Uterus (tissue), 2 donors: Measurements from ENCODE around the gene GOLT1A.

ENCODE experiments used
- CTCF ChIP-seq, 4 experiments: fragments of 200-600 bp in 2 of 4; fragments of 450-650 bp in 2 of 4; sonication (generic) in 2 of 4; IDR thresholded peaks; one replicate each; pipeline ENCODE4 v1.5.1; 2016 to 2019; ENCODE audit warnings: antibody characterized with exemption in 4 of 4, mild to moderate bottlenecking in 2 of 4, moderate library complexity in 1 of 4
- POLR2A ChIP-seq, 2 donors: fragments of 450-650 bp; IDR thresholded peaks; one replicate each; pipeline ENCODE4 v1.6.1; 2016; ENCODE audit warnings: antibody characterized with exemption in 2 of 2, mild to moderate bottlenecking in 1 of 2, moderate library complexity in 1 of 2

- TF ChIP-seq POLR2A (IDR thresholded peaks at IDR 0.05): no peak
- no peak for TF ChIP-seq CTCF (IDR thresholded peaks at IDR 0.05)
Measured at GRCh38 chr1:204261746-204262505, 48.1 kb upstream of the GOLT1A start.
